ENCODE data around the gene THBD.

THBD gene, protein sequence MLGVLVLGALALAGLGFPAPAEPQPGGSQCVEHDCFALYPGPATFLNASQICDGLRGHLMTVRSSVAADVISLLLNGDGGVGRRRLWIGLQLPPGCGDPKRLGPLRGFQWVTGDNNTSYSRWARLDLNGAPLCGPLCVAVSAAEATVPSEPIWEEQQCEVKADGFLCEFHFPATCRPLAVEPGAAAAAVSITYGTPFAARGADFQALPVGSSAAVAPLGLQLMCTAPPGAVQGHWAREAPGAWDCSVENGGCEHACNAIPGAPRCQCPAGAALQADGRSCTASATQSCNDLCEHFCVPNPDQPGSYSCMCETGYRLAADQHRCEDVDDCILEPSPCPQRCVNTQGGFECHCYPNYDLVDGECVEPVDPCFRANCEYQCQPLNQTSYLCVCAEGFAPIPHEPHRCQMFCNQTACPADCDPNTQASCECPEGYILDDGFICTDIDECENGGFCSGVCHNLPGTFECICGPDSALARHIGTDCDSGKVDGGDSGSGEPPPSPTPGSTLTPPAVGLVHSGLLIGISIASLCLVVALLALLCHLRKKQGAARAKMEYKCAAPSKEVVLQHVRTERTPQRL

DNA sequence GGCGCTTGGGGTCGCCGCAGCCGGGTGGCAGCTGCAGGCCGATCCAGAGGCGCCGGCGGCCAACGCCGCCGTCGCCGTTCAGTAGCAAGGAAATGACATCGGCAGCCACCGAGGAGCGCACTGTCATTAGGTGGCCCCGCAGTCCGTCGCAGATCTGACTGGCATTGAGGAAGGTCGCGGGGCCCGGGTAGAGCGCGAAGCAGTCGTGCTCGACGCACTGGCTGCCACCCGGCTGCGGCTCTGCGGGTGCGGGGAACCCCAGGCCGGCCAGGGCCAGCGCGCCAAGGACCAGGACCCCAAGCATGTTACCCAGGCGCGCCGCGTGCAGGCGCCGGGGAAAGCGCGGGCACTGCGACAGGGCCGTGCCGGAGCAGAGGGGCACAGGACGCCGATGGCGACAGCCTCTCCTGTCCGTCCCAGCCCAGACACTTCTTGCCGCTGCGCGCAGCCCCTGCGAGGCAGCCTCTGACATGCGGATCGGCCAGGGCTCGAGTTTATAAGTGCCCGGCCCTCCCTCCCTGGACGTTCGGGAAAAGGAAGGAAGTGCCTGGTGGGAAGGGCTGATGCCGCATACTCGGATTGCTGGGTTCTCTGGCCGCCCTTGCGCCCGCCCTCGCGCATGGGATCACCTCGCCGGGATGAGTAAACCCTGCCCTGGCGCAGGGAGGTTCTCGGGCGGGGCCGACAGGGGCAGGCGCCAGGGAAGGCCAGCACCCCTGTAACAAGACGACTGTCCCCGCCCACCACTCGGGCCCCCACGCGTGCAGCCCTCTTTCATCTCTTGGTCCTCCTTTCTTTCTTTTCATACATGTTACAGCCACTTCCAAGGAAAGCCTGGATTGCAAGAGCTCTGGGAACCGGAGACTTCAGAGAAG, at the start of gene THBD:
Gene THBD, minus strand, starts transcription at position 472 of the 875 bp plus-strand sequence. Its CDS starts 168 bp downstream, at position 304.
- DNase-seq = no peak

DNA sequence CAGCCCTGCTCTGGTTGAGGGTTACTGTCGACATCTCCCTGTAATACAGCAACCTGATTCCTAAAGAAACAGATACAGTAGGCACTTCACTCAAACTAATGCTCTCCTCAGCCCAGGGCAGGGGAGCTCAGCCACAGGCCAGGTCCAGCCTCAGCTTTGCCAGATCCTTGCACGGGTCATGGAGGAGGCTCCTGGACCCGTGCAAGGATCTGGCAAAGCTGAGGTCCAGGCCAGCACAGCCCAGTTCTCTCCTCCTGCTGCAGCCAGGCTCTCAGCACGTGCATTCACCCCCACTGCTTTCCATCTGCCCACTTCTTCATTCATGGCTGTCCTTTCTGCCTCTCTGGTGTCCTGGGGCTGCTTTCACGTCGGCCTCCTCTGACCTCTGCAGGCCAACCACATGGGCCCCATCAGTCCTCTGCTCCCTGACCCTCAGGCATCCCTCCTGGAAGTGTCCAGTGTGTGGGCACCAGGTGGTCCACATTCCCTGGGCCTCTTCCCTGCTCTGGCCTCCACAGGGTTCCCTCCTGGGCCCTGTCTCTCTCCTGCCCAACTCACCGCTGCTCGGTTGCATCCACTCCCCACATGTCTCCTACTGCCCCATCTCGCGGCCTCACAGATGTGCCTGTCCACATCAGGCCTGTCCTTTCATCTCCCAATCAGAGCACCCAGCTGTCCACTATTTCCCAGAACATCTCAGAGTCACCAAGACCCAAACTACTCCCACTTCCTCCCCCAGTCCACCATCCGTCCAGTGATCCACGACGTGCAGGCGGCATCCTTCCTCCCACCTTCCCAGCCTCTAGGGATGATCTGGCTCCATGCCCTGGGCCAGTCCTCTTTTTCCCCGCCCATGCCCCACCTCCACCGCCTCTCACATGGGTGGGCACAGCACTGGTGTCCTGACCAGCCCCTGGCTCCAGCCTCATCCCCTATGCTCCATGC, 48.4 kb upstream of the THBD start:
- no peak for DNase-seq

DNA sequence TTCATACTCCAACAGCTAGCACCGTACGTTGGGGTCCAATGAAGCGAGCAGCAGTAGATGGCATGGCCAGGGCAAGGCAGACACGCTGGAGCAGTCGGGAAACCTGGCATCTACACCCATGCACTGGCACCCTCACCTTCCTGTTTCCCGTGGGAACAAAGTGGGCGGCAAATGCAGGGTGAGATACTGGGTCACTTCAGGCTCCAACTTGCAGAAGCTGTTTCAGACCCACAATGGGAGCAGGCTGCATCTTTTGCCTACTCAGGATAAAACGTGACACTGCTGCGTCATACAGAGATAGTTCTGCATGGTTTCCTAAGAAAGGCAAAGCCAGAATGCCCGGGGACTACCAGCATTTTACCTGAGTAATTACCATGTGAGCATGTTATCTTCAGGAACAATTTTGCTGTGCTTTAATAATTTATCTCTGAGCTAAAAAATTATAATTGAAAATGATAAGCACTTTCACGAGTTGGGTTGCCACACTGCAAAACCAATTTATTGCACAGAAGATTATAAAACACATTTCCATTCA, 47.6 kb upstream of the THBD start:
- DNase-seq = no peak

DNA sequence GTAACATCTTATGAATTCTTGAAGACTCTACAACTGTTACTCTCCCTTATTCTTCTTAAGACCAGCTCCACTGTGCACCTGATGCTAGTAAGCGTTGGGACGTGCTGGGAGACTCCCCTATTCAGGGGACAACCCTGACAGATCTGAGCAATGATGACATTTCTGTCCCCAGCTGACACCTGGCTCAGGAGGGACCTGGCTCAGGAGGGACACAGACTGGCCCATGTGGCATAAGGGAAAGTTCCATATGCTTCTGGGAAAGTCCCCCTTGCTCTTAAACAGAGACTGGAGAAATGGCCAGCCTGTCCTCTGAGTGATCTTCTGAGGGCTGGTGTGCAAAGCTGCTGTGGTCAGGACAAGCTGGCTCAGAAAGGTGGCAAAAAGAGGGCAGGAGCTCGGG, 46.6 kb upstream of the THBD start:
- DNase-seq = no peak

DNA sequence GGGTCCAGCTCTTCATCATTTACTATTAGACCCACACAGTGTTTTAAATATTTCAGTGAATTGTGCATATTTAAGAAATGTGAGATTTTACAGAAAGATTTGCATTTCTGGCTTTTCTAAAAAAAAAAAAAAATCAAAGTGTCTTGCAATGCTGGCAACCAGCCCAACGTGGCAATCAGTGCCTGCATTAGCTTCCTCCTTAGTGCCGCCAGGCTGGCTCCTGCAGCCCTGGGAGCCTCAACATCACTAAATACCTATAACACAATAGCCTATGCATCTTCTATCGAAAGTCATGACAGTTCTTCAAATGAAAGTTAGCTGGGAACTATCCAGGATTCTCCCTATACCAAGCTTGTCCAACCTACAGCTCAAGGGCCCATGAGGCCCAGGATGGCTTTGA, 46.0 kb upstream of the THBD start:
- DNase-seq = no peak

DNA sequence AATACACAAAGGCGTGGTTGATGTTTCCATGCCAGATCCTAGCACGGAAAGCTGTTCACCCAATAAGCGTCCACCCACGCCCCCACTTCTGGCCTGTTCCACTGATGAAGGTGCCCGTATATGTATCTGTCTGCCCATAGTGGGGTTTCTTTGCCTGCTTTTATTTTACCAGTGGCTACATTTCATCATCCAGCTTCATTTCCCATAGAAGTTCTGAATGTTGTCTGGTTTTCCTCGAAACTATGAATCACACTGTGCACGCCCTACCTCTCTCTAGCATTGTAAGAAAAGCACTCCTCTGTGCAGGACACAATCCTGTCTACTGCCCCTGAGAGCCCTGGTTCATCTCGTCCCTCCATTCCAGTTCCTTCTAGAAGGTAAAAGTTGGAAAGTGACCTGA, 45.5 kb upstream of the THBD start:
- DNase-seq = no peak

DNA sequence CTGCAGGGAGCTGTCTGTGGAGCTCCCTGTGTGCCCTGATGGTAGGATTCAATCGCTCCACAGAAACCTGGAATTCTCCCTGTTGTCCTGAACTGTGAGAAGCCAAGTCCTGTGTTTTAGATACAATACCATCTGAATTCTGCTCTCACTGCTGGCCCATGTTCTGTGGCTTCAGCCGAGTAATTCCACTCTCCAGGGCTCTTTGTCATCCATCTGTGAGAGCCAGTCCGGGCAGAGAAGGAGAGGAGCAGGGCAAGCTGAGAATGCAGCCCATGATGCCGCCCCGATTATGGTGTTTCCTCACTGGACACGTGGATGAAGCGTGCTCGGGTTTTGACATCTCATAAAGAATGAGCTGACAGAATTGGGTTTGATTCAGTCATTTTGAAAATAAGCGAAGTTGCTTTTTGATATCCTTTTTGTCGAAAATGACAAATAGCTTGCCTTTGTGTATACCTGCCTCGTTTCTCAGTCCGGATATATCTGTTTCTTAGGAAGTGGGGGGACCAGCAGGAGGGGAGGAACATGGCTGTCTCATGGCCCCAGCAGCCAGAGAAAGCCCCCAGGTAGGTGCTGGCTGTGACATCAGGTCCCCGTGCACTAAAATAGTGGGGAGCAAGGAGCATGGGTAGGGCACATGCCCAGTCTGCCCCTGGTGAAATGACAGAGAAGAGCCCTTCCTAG, 44.9 kb upstream of the THBD start:
- DNase-seq = no peak

DNA sequence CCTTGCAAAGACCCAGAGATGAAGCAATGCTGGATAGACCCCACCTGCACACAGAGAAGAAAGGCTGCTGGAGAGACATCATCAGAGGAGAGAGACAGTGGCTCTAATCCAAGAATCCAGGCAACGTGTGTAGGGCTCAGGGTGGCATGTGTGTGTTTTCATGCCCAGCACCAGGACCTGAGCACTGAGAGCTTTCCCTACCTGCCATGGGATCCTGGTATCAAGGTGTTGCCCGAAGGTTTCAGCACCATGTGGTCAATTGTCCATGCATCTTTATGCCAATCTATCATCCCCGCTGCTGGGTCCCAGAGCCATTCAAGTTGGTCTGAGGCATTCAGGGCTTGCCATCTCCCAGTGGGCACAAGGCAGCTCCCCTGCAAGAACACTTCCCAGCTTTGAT, 44.1 kb upstream of the THBD start:
- no peak for DNase-seq

DNA sequence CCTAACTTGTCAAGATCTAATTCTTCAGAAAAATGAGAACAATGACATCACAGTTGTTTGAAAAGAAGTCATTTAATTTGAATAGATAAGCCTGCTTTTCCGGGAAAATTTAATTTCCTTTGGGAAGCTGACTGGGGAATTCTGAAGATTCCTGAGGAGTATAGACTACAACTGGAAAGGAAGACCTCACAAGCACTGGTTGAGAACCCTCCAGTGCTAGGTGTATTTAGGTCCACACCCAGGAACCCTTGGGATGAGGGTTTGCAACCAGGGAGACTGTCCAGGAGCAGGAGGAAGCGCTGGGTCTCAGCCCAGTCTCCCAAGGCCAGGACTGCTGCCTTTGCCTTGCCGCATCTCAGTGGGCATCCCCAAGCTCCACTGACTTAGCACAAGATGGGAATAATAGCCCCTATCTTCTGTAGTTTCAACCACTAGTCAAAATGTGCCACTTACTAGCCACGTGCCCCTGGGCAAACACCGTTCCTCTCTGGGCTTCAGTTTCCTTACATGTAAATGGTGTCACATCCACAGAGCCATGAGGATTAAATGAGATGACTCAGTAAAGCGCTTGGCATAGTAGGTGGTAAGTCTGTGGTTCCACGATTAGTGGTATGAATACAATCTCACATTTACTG, 43.5 kb upstream of the THBD start:
- DNase-seq = no peak

DNA sequence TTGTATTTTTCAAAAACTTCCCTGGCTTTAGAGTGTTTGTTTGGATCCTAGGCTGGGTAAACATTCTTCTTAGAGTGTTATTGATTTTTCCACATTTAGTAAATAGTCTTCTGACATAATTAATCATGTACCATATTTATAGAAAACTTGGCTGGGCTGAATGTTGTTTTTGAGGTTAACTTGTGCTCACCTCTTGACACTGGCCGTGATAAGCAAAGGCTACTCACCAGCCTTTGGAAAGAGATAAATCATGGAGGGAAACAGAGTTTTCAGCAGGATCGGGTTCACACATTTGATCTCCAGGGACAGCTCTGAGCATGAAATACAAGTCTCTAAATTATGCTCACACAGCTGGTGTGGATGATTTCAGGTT, 42.9 kb upstream of the THBD start:
- DNase-seq = no peak

DNA sequence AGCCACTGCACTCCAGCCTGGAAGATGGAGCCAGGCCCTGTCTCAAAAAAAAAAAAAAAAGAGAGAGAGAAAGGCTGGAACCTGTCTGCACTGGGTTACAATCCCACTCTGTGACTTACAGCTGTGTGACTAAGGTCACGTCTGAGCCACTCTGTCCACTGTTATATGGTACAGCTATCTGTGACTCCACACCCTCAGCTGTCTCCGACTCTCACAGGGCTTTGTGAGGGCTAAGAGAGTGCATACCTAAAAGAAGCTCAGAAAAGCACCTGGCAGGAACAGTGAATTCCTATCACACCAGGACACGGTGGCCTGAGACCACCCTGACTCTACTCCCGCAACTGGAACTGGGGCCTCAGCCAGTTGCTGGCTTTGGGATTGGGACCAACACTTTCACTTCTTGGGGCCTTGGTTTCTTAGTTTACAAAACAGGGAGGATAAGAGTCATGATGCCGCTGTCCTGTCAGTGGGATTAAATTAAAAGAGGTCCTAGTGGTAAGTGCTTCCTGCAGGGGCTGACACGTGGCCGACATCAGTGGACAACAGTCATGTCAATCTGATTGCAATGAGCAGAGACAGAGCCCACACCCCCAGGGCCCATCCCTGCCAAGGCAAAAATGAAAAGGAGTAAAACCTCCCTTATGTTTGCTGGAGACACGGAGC, 42.4 kb upstream of the THBD start:
- no peak for DNase-seq

DNA sequence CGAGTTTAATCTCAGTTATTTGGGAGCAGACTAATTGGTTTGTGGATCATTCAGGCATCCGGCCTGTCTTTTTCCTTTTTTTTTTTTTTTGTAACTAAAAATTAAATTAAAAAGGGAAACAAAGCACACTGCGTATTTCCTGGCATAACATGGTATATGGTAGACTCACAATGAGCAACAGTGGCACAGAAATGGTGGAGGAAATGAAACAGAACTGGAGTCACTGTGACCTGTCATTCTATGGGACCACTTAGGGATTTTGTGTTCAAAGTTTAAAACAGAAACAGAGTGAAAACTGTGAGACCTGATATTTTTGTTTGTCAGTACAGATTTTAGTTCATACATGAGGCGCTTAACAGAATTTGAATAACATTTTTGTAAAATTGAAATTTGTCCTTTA, 41.4 kb upstream of the THBD start:
- DNase-seq = no peak

DNA sequence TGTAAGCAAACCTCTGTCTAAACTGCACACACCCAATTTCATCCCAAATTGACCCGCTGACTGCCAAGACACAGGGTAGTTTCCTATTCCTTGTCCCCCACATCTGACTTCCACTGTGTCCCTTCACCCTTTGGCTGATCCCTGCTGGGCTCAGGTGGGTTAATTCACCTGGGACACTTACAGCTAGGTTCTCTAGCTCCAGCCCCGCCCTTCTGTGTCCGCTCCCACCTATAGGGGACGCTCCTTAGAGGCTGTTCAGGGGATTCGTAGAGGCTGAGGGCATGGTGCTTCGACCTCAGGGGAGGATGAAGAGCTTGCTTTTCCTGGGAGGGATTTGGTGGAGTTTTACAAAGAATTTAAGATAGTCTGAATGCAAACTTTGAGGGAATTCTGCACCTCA, 40.7 kb upstream of the THBD start:
- no peak for DNase-seq

DNA sequence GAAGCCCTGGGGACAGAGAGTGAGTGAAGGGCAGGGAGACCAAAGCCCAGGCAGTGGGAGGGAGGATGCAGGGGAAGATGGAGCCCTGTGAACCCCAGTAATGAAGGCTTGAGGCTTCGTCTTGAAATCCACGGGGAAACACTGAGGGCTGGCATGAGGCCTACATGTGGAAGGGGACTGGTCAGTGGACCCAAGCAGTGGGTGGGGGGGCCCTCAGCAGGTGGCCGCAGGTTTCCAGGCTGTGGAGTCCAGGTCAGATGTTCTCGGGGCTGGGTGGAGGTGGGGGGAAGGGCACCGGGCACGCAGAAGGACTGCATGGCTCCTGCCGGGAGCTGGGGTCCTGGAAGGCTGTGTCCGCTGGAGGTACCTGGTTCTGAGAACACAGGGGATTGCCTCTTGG, 39.4 kb upstream of the THBD start:
- no peak for DNase-seq

DNA sequence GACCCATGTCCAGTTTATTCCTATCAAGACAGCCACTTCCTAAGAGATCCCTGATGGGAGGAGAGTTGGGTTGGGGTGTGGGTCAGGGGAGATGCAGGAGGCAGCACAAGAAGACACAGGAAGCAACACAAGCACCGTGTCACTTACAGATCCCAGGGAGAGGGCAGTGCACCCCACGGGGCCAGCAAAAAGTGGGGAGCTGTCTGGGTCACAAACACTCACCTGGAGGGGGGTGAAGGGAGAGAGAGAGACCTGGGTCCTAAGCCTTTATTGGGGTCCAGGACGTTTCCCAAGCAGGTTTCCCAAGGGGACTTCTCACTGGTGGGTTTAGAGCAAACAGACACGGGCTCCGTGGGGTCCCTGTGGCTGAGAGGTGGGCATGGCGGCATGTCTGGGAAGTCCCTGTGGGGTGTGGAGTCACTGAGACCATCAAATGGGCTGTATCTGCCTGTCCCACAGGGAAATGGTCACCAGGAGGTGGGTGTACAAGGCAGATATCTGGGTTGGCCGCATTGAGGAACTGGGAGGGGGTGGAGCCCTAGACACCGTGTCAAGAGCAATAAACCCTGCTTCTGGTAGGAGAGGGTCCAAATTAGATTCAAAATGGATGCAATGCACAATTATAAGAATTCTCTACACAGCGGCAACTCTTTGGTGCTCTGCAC, 38.2 kb upstream of the THBD start:
- no peak for DNase-seq

DNA sequence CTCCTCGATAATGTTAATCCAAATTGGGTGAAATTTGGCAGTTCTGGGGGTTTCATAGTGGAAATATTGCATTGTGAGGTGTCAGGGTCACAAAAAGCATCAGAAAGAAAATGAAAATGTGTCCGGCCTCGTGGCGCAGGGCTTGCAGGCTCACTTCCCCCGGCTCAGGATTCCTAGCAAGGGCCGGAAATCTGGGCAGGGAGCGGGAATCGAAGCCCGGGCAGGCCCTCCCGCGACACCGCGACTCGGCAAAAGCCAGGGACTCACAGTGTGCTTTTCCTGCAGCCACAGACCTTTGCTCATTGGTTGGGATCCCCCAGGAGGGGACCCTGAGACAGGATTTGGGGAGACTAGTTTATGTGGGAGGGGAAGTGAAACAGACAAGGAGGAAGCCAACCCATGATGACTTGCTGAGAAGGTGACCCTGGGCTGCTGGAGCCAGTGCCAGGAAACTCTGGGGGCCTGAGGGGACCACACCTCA, 37.5 kb upstream of the THBD start:
- no peak for DNase-seq

DNA sequence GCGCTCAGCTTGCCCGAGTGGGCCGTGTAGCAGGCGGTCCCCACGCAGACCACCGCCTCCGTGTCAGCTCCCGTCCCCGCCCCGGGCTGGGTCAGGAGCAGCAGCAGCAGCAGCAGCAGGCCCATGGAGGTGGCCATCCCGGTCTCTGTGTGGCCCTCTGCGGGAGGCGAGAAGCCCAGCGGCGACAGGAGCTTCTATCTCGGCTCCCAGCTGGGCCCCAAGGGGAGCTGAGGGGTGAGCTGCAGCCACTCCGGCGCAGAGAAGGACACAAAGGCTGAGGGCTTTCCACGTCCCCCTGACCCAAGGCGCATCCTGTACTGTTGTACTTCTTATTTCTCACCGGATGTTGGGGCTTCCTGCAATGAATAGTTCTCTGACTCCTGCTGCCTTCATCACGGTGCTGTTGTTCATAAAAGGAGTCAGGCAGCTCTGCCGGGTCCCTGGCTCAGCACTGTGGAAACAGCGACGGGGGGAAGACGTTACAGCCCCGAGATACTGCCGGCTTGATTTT, 36.6 kb upstream of the THBD start, which contains the start of gene CD93:
Gene CD93, minus strand, starts transcription at position 269 of the 511 bp plus-strand sequence. Its CDS starts 132 bp downstream, at position 137.
- no peak for DNase-seq

DNA sequence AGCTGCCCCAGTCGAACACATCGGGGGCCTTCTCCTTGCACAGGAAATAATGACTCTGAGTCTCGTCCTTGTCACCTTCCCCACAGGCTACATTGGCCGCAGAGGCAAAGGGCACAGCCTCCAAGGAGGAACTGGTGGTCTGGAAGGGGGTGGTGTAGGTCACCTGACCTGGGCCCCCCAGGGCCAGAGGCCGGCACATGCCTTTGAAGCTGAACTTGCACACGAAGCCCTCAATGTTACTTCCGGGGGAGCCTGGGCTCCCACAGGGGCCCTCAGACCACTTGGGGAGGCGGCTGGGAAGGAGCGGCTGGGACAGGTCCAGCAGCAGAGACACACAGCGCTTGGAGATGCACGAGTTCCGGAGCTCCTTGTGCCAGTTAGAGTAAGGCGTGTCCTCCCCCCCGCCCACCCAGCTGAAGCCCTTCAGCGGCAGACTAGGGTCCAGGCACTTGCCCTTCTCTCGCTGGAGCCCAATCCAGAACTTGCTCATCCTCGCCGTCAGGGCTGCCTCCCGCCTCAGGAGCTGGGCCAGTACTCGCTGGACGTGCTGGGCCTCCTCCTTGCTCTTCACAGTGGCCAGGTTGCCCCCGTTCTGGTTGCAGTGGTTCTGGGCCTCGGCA, 36.1 kb upstream of the THBD start:
- DNase-seq = no peak

DNA sequence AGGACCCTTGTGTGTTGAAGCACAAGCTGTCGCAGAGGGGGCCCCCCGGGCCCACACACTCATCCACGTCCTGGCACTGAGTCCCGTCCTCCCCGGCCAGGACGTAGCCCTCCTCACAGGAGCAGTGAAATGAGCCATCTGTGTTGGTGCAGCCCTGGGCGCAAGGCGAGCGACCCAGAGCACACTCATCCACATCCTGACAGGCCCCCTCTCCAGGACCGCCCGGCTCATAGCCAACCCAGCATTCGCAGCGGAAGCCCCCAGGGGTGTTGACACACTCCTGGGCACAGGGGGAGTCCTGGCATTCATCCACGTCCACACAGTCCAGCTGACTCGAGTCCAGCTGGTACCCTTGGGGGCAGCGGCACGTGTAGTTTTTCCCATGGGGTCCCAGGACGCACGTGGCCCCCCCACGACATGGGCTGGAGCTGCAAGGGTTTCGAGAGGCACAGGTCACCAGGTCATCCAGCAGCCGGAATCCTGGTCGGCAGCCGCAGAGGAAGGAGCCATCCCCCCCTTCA, 35.4 kb upstream of the THBD start:
- no peak for DNase-seq
